ENCODE measurements around the gene PSIP1.

DNA sequence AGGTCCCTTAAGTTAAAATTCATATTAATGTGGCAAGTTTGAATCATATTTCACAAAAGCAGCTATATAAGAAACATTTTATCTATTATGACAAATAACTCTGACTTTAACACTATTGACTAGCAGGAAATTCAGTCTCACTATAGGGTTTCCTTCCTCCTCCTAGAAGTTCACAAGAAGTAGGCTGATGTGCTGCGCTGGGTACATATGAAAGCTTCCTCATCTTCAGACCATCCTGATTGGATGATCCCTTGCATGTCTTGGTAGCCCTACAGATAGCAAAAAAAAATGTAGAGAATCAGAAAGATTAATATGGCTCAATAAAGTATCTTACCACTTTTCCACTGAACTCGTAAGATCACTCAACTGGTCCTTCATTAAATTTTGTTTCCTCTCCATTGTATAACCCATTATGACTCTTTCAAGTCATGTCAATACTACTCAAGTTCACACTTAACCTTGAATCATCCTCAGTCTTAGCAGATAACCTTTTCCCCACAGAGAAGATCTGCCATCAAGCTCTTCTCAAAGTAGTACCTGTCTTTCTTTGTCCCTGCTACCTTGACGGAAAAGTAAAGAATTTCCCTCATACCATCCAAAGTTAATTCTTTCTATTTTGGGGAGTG is 11.5 kb upstream of the PSIP1 start:
- TF ChIP-seq EZH2 (IDR thresholded peaks at IDR 0.05) (no peak), POLR2AphosphoS5 (IDR thresholded peaks at IDR 0.05; ENCODE audit: borderline replicate concordance, low read depth, low read length) (no peak)

All from SK-N-MC (cell line).